ENCODE data around the gene WBP11.
A peak's percentile ranks its signal among the peaks of the same experiment; 100 is the strongest.

The WBP11 gene

GRCh38 chr12:14803011-14803829 is at the start of gene WBP11, which contains the start of gene C12orf60:
WBP11 (minus strand) TSS chr12:14803478; CDS start chr12:14801383, 2,095 bp downstream.
C12orf60 (plus strand) TSS chr12:14803670; CDS start chr12:14822936, 19,266 bp downstream.
- DNase-seq (ENCODE audit: low spot score) = peak; percentile 89

GRCh38 chr12:14852880-14853279 is 49.6 kb upstream of the WBP11 start:
- DNase-seq (ENCODE audit: low spot score) = no peak

- DNase-seq (ENCODE audit: low spot score) = no peak
Measured at GRCh38 chr12:14850929-14851663, 47.8 kb upstream of the WBP11 start.

- DNase-seq (ENCODE audit: low spot score) = no peak
Measured at GRCh38 chr12:14849661-14850060, 46.4 kb upstream of the WBP11 start.

GRCh38 chr12:14846876-14847580 is 43.8 kb upstream of the WBP11 start:
- DNase-seq (ENCODE audit: low spot score) = no peak

- no peak for DNase-seq (ENCODE audit: low spot score)
Measured at GRCh38 chr12:14846042-14846587, 42.8 kb upstream of the WBP11 start.

GRCh38 chr12:14845350-14845750 is 42.1 kb upstream of the WBP11 start:
- peak; percentile 65 for DNase-seq (ENCODE audit: low spot score)

- DNase-seq (ENCODE audit: low spot score) = no peak
Measured at GRCh38 chr12:14844401-14844800, 41.1 kb upstream of the WBP11 start.

GRCh38 chr12:14843425-14843887 is 40.2 kb upstream of the WBP11 start, which contains the start of gene ART4:
ART4 (minus strand) TSS chr12:14843526; CDS start chr12:14843113, 413 bp downstream.
- no peak for DNase-seq (ENCODE audit: low spot score)

- DNase-seq (ENCODE audit: low spot score) = no peak
Measured at GRCh38 chr12:14842315-14842714, 39.0 kb upstream of the WBP11 start.

- no peak for DNase-seq (ENCODE audit: low spot score)
Measured at GRCh38 chr12:14841761-14842160, 38.5 kb upstream of the WBP11 start.

- no peak for DNase-seq (ENCODE audit: low spot score)
Measured at GRCh38 chr12:14840616-14841015, 37.3 kb upstream of the WBP11 start.

- DNase-seq (ENCODE audit: low spot score) = no peak
Measured at GRCh38 chr12:14839262-14839661, 36.0 kb upstream of the WBP11 start.

- DNase-seq (ENCODE audit: low spot score) = no peak
Measured at GRCh38 chr12:14836336-14837210, 33.3 kb upstream of the WBP11 start.

GRCh38 chr12:14834509-14834908 is 31.2 kb upstream of the WBP11 start:
- no peak for DNase-seq (ENCODE audit: low spot score)

- DNase-seq (ENCODE audit: low spot score) = no peak
Measured at GRCh38 chr12:14833952-14834351, 30.7 kb upstream of the WBP11 start.

GRCh38 chr12:14833336-14833735 is 30.1 kb upstream of the WBP11 start:
- DNase-seq (ENCODE audit: low spot score) = no peak

- peak; percentile 33 for DNase-seq (ENCODE audit: low spot score)
Measured at GRCh38 chr12:14828892-14829291, 25.6 kb upstream of the WBP11 start.

GRCh38 chr12:14827043-14827442 is 23.8 kb upstream of the WBP11 start:
- DNase-seq (ENCODE audit: low spot score) = no peak

GRCh38 chr12:14826491-14826890 is 23.2 kb upstream of the WBP11 start:
- DNase-seq (ENCODE audit: low spot score) = no peak

GRCh38 chr12:14825256-14825655 is 22.0 kb upstream of the WBP11 start:
- no peak for DNase-seq (ENCODE audit: low spot score)

All from D341Med (cell line).